Ovary (tissue), 3 donors: Measurements from ENCODE around the gene CACNA2D3.

ENCODE experiments used
- CTCF ChIP-seq, 3 donors: fragments of 450-650 bp in 2 of 3; fragments of 200-600 bp in 1 of 3; IDR thresholded peaks; one replicate each; pipeline versions ENCODE4 v1.5.1 to v1.8.0; 2016 to 2022; ENCODE audit warnings: antibody characterized with exemption in 3 of 3, mild to moderate bottlenecking in 1 of 3
- EP300 ChIP-seq: sonication (generic); formaldehyde crosslinking; IDR thresholded peaks from one replicate; pipeline ENCODE4 v1.6.1; 2017; ENCODE audit warnings: antibody characterized with exemption
- POLR2A ChIP-seq: fragments of 450-650 bp; IDR thresholded peaks from one replicate; pipeline ENCODE4 v1.6.1; 2017; ENCODE audit warnings: antibody characterized with exemption, mild to moderate bottlenecking, moderate library complexity
- donor health status: DM: no; HTN: no; CAD: no.

GRCh38 chr3:54341811-54342210 is 219.5 kb downstream of the CACNA2D3 start:
- TF ChIP-seq POLR2A (no peak), CTCF (IDR thresholded peaks at IDR 0.05) (no peak), EP300 (no peak)
